Small intestine (tissue), 7 donors: Measurements from ENCODE around the gene PHRF1. TPM values are rescaled to one million over a fixed set of nuclear protein-coding genes. Genes with fewer than 3 reads are reported as not detected.

Experiments used
- DNase-seq, 2 donors: peaks; one replicate each; pipeline versions ENCODE4 v3.0.0 to v3.0.0-alpha.2; 2013
- FAIRE-seq: peaks from 2 replicates; lab custom pipeline; 2012; peaks lifted over from hg19 to GRCh38; lab: Jason Lieb, UNC
- H3K27ac ChIP-seq, 3 donors: one replicate each; pipeline ENCODE4 v1.5.1; 2013; ENCODE audit warnings: low read length in 2 of 3, mild to moderate bottlenecking in 2 of 3, control low read depth in 1 of 3, inconsistent platforms in 1 of 3, low read depth in 1 of 3, moderate library complexity in 1 of 3
- H3K27me3 ChIP-seq, 3 donors: one replicate each; pipeline ENCODE4 v1.6.1; 2013; ENCODE audit warnings: low read length in 3 of 3, inconsistent platforms in 1 of 3; ENCODE audit not compliant: control insufficient read depth in 3 of 3, insufficient read depth in 3 of 3
- H3K36me3 ChIP-seq, 3 donors: one replicate each; pipeline ENCODE4 v1.6.1; 2013; ENCODE audit warnings: low read length in 3 of 3, inconsistent platforms in 1 of 3, low read depth in 1 of 3, mild to moderate bottlenecking in 1 of 3, moderate library complexity in 1 of 3; ENCODE audit not compliant: control insufficient read depth in 3 of 3, insufficient read depth in 2 of 3
- H3K4me1 ChIP-seq, 3 donors: one replicate each; pipeline ENCODE4 v1.6.1; 2013; ENCODE audit warnings: low read length in 2 of 3, inconsistent platforms in 1 of 3, low read depth in 1 of 3, mild to moderate bottlenecking in 1 of 3, moderate library complexity in 1 of 3; ENCODE audit not compliant: control insufficient read depth in 3 of 3, insufficient read depth in 2 of 3
- H3K4me3 ChIP-seq, 3 donors: one replicate each; pipeline ENCODE4 v1.5.1; 2013; ENCODE audit warnings: low read length in 3 of 3, control low read depth in 1 of 3, inconsistent platforms in 1 of 3, low read depth in 1 of 3, mild to moderate bottlenecking in 1 of 3, moderate library complexity in 1 of 3
- H3K9me3 ChIP-seq, 2 donors: one replicate each; pipeline ENCODE4 v1.6.1; 2013; ENCODE audit warnings: low read depth in 1 of 2, low read length in 1 of 2; ENCODE audit not compliant: control insufficient read depth in 2 of 2, insufficient read depth in 1 of 2
- WGBS, 3 donors: extraction: QIAGEN DNeasy Blood & Tissue Kit; methylation state at CpG; one replicate each; pipeline ENCODE4 v1.1.7; 2013; 5-methylcytosine and 5-hydroxymethylcytosine counted together
- polyA plus RNA-seq, 4 donors: library from polyadenylated mRNA; stranded (reverse) in 3 of 4; unstranded in 1 of 4; fragments of 200-250 nt in 3 of 4; fragments of 120-200 nt in 1 of 4; gene quantifications; one replicate each; pipeline versions ENCODE4 v1.2.1 to v1.2.3, GENCODE V29; 2013
- donor health status: healthy with polysubstance abuse.
- donor health status: control.
- donor health status: control.
- donor health status: Bipolar disorder and iron deficiency.
- donor health status: healthy.

Gene PHRF1
- polyA plus RNA-seq, 4 donors = 14.6 to 43.3 (median 23.6) TPM

DNA sequence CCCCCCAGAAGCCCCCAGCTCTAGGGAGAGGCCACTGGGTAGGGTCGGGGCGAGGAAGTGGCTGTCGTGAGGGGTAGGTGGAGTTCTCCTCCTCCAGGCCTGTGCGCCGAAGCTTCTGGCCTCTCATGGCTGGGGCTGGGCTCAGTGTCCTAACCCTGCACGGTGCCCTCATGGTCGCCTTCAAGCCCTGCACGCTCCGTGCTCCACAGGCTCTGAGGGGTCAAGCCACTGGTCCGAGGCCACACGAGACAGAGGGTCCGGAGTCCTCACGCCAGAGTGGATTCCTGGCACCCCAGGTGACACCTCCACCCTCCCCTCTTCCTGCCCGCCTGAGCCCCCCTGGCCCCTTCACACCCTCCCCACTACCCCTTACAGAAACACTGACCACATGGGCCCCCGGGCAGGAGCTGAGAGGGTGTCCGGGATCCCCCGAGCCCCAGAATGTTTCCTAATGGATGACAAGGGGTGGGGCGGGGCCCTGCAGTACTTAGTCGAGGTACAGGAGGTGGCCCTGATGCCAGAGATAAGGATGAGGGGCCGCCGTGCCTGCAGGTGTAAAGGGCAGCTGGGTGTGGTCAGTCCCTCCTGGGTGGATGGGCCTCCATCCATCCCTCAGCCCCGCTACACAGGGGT is 49.5 kb downstream of the PHRF1 start:
- DNase-seq (peak; percentile 86 to 87), FAIRE-seq (no peak)
- Histone ChIP-seq H3K27me3 (no peaks in the 10 kb centered on the region), H3K4me1 (peaks cover 0 to 33% (median 0%) of the 10 kb centered on the region in 3 donors), H3K36me3 (peaks cover 0 to 38% (median 6%) of the 10 kb centered on the region in 3 donors), H3K4me3 (peak overlapping the region in 2 of 3 donors; percentile 52 to 81), H3K27ac (peak overlapping the region; percentile 80 to 97 (median 94)), H3K9me3 (peaks cover 0 to 3% of the 10 kb centered on the region in 2 donors)
- WGBS, 3 donors = 16 to 57% (median 37%) methylated on average over 19 to 22 of the region's 22 CpGs

- DNase-seq (peak in 1 of 2 donors; percentile 56), FAIRE-seq (no peak)
- Histone ChIP-seq H3K9me3 (peaks cover 0 to 3% of the 10 kb centered on the region in 2 donors), H3K27me3 (no peaks in the 10 kb centered on the region), H3K36me3 (peaks cover 0 to 29% (median 0%) of the 10 kb centered on the region in 3 donors), H3K4me1 (peaks cover 0 to 25% (median 0%) of the 10 kb centered on the region in 3 donors), H3K4me3 (peak within 1 kb of the TSS in 2 of 3 donors; percentile 17 to 52), H3K27ac (peak within 1 kb of the TSS in 1 of 3 donors; percentile 80)
- WGBS, 3 donors = 6 to 12% (median 8%) methylated on average over 24 to 72 of the region's 72 CpGs
Observed at GRCh38 chr11:626475-627307, 50.4 kb downstream of the PHRF1 start, which contains the start of gene SCT. Gene SCT, minus strand, starts transcription at chr11:627181. Its CDS starts 38 bp downstream, at chr11:627143.

DNA sequence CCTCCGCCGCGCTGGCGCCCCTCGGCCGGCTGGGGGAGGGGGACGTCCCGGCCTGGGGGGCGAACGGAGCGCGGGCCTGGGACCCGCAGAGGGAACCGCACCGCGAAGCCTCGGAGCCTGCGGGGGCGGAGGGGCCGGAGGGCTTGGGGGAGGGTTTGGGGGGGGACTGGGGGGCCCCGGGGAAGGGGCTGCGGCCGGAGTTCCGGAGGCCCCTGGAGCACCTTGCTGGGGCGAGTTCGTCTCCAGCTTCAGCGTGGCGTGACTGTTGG is 51.0 kb downstream of the PHRF1 start:
- H3K27me3 ChIP-seq = no peaks in the 10 kb centered on the region
- 15 to 60% (median 33%) methylated on average over 1 to 28 of the region's 28 CpGs for WGBS, 3 donors
- H3K36me3 ChIP-seq = peaks cover 0 to 23% (median 0%) of the 10 kb centered on the region in 3 donors
- no peak overlapping the region for H3K27ac ChIP-seq
- peaks cover 0 to 20% (median 0%) of the 10 kb centered on the region in 3 donors for H3K4me1 ChIP-seq
- DNase-seq (no peak), FAIRE-seq (no peak)
- H3K9me3 ChIP-seq = peaks cover 0 to 3% of the 10 kb centered on the region in 2 donors
- H3K4me3 ChIP-seq = peak overlapping the region in 1 of 3 donors; percentile 17

DNA sequence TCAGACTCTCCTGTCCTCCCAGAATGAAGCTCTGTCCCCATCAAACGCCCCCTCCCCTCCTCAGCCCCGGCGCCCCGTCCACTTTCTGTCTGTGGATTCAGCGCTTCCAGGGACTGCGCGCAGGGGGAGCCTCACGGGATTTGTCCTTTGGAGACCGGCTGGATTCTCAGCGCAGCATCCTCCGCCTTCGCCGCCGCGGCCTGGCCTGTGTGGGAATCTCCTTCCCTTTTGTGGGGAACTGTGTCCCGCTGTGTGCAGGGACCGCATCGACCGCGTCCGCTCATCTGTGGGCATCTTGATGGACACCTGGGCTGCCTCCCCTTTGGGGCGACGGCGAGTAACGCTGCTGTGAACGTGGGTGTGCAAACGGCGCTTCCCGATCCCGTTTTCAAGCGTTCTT is 51.8 kb downstream of the PHRF1 start:
- Histone ChIP-seq H3K27me3 (no peaks in the 10 kb centered on the region), H3K27ac (no peak overlapping the region), H3K4me3 (no peak overlapping the region), H3K36me3 (peaks cover 0 to 18% (median 0%) of the 10 kb centered on the region in 3 donors), H3K9me3 (peaks cover 0 to 3% of the 10 kb centered on the region in 2 donors), H3K4me1 (peaks cover 0 to 20% (median 0%) of the 10 kb centered on the region in 3 donors)
- WGBS, 3 donors = 93 to 96% (median 94%) methylated on average over 31 of the region's 31 CpGs
- DNase-seq (no peak), FAIRE-seq (no peak)

DNA sequence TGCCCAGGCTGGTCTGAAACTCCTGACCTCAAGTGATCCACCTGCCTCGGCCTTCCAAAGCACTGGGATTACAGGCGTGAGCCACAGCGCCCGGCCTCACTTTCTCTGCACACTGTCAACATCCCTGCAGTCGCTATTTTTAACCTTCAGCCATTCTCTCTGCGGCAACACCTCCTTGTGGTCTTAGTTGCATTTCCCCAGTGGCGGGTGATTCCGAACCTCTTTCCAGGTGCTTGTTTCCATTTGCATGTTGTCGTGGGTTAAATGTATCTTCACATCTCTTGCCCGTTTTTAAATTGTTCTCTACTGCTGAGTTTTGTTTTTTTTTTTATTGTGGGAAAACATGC is 52.9 kb downstream of the PHRF1 start:
- Histone ChIP-seq H3K27ac (no peak overlapping the region), H3K27me3 (no peaks in the 10 kb centered on the region), H3K36me3 (peaks cover 0 to 7% (median 0%) of the 10 kb centered on the region in 3 donors), H3K9me3 (peaks cover 0 to 3% of the 10 kb centered on the region in 2 donors), H3K4me3 (no peak overlapping the region), H3K4me1 (peaks cover 0 to 12% (median 0%) of the 10 kb centered on the region in 3 donors)
- FAIRE-seq = no peak
- DNase-seq = peak in 1 of 2 donors; percentile 48
- WGBS, 3 donors = 42 to 59% (median 56%) methylated on average over 10 of the region's 10 CpGs

GRCh38 chr11:630871-631270 is 54.6 kb downstream of the PHRF1 start:
- H3K27ac ChIP-seq = no peak overlapping the region
- H3K4me1 ChIP-seq = peaks cover 0 to 7% (median 0%) of the 10 kb centered on the region in 3 donors
- H3K4me3 ChIP-seq = no peak overlapping the region
- 84 to 88% (median 87%) methylated on average over 5 of the region's 5 CpGs for WGBS, 3 donors
- no peak for DNase-seq
- H3K27me3 ChIP-seq = peaks cover 0 to 8% (median 0%) of the 10 kb centered on the region in 3 donors
- peaks cover 0 to 3% of the 10 kb centered on the region in 2 donors for H3K9me3 ChIP-seq
- no peak for FAIRE-seq
- peaks cover 0 to 4% (median 0%) of the 10 kb centered on the region in 3 donors for H3K36me3 ChIP-seq

- Histone ChIP-seq H3K4me1 (peaks cover 0 to 25% (median 4%) of the 10 kb centered on the region in 3 donors), H3K36me3 (peaks cover 0 to 10% (median 0%) of the 10 kb centered on the region in 3 donors), H3K27ac (no peak overlapping the region), H3K9me3 (peaks cover 0 to 4% of the 10 kb centered on the region in 2 donors), H3K27me3 (peaks cover 0 to 49% (median 20%) of the 10 kb centered on the region in 3 donors), H3K4me3 (no peak overlapping the region)
- 37 to 63% (median 40%) methylated on average over 22 of the region's 22 CpGs for WGBS, 3 donors
- FAIRE-seq (no peak), DNase-seq (no peak)
Observed at GRCh38 chr11:635945-636510, 59.8 kb downstream of the PHRF1 start.
